Omental fat pad (tissue), 4 donors: ENCODE data around the gene MDM1. TPM values are rescaled to one million over a fixed set of nuclear protein-coding genes. Genes with fewer than 3 reads are reported as not detected.

Experiments
- ATAC-seq: fragments of 150-250 bp; one replicate; pipeline ENCODE4 v1.9.1; 2016; ENCODE audit warnings: mild to moderate bottlenecking, moderate library complexity; ENCODE audit not compliant: low FRiP score
- DNase-seq: peaks from one replicate; pipeline ENCODE4 v3.0.0-alpha.2; 2019; ENCODE audit warnings: low spot score
- CTCF ChIP-seq, 3 donors: fragments of 450-650 bp; IDR thresholded peaks; one replicate each; pipeline ENCODE4 v1.5.1; 2016 to 2017; ENCODE audit warnings: antibody characterized with exemption in 3 of 3, mild to moderate bottlenecking in 3 of 3, moderate library complexity in 2 of 3
- total RNA-seq, 4 donors: library from RNA; depleted of rRNA; stranded (reverse); fragments of >200 nt; gene quantifications; one replicate each; pipeline ENCODE4 v1.1.0, GENCODE V29; 2016

Gene MDM1
- total RNA-seq, 4 donors from 2014 or later: 9.0 to 21.8 (median 10.0) TPM

GRCh38 chr12:68349220-68349621, 17.1 kb upstream of the MDM1 start:
- DNase-seq (no peak), ATAC-seq (no peak)
- TF ChIP-seq CTCF (IDR thresholded peaks at IDR 0.05): no peak

GRCh38 chr12:68348419-68348818, 16.3 kb upstream of the MDM1 start:
- no peak for TF ChIP-seq CTCF (IDR thresholded peaks at IDR 0.05)
- no peak for DNase-seq
- no peak for ATAC-seq

- no peak for TF ChIP-seq CTCF (IDR thresholded peaks at IDR 0.05)
- no peak for ATAC-seq
- DNase-seq: no peak
These were observed 13.6 kb upstream of the MDM1 start for GRCh38 chr12:68345763-68346162.

- no peak for TF ChIP-seq CTCF (IDR thresholded peaks at IDR 0.05)
These were observed 12.0 kb upstream of the MDM1 start for GRCh38 chr12:68344126-68344525.

GRCh38 chr12:68342966-68343365, 10.8 kb upstream of the MDM1 start:
- TF ChIP-seq CTCF (IDR thresholded peaks at IDR 0.05): no peak
- DNase-seq (no peak), ATAC-seq (no peak)

More at GRCh38 chr12:68344126-68344525, 12.0 kb upstream of the MDM1 start:
- ATAC-seq: no peak
- DNase-seq: no peak

- DNase-seq (no peak), ATAC-seq (no peak)
- no peak for TF ChIP-seq CTCF (IDR thresholded peaks at IDR 0.05)
These were observed 9.7 kb upstream of the MDM1 start for GRCh38 chr12:68341822-68342221.

- no peak for TF ChIP-seq CTCF (IDR thresholded peaks at IDR 0.05)
- no peak for DNase-seq
- no peak for ATAC-seq
These were observed 8.5 kb upstream of the MDM1 start for GRCh38 chr12:68340404-68341270.
